ENCODE results near the gene TGFBRAP1. TPM values are rescaled to one million over a fixed set of nuclear protein-coding genes. Genes with fewer than 3 reads are reported as not detected.
"Not testable (repeated sequence)": the region's sequence is repeated elsewhere in the genome, so short reads cannot be mapped to it uniquely, and the experiment has no call there.

Gene TGFBRAP1
- total RNA-seq, 8 experiments from 2014 or later = 7.4 to 17.8 (median 11.5) TPM

- WGBS, 10 experiments = 62 to 100% (median 96%) methylated on average over 2 to 4 of the region's 4 CpGs
- Histone ChIP-seq H3K27ac (no peak overlapping the region), H3K4me1 (replicated peaks in 1 of 2) (peaks cover 13 to 15% of the 10 kb centered on the region in 2 donors), H3K4me3 (no peak overlapping the region)
- in situ Hi-C loops (cut with MboI; ENCODE audit: low pct_unique_long_range_greater_than_20kb in 2 of 9, low sequenced_read_pairs in 9 of 9, unreplicated experiment in 9 of 9) = no loop called here
- no peak for ATAC-seq (replicated peaks in 6 of 8)
These were observed 9.9 kb upstream of the TGFBRAP1 start for GRCh38 chr2:105339414-105339813.

- 0 to 17% (median 5%) methylated on average over 2 to 5 of the region's 5 CpGs; no CpG with 5 or more reads in 1 of the 10 experiments for WGBS, 10 experiments
- peak overlapping the region in 1 of 2 donors; percentile 100 for H3K27ac ChIP-seq
- in situ Hi-C loops (cut with MboI; ENCODE audit: low pct_unique_long_range_greater_than_20kb in 2 of 9, low sequenced_read_pairs in 9 of 9, unreplicated experiment in 9 of 9) = no loop called here
- peak overlapping the region; percentile 61 to 91 (median 73) for H3K4me3 ChIP-seq
- peaks cover 13 to 15% of the 10 kb centered on the region in 2 donors for H3K4me1 ChIP-seq (replicated peaks in 1 of 2)
- peak in 3 of 8 experiments; percentile 5 to 10 (median 9) for ATAC-seq (replicated peaks in 6 of 8)
These were observed 8.5 kb upstream of the TGFBRAP1 start for GRCh38 chr2:105338020-105338385.

GRCh38 chr2:105337122-105338019, 7.8 kb upstream of the TGFBRAP1 start, which contains the start of gene C2orf49:
C2orf49 (plus strand) TSS chr2:105337540; CDS start chr2:105337588, 48 bp downstream.
- peak; percentile 93 to 99 (median 97) for ATAC-seq (replicated peaks in 6 of 8)
- in situ Hi-C loops (cut with MboI; ENCODE audit: low pct_unique_long_range_greater_than_20kb in 2 of 9, low sequenced_read_pairs in 9 of 9, unreplicated experiment in 9 of 9) = no loop called here
- Histone ChIP-seq H3K4me1 (replicated peaks in 1 of 2) (peaks cover 13 to 15% of the 10 kb centered on the region in 2 donors), H3K4me3 (peak within 1 kb of the TSS; percentile 61 to 91 (median 73)), H3K27ac (peak within 1 kb of the TSS; percentile 99 to 100)
- 0 to 2% (median 0%) methylated on average over 4 to 30 of the region's 58 CpGs; no CpG with 5 or more reads in 2 of the 10 experiments for WGBS, 10 experiments

- WGBS, 10 experiments = 0 to 6% (median 0%) methylated on average over 1 to 7 of the region's 7 CpGs
- peak overlapping the region; percentile 61 to 91 (median 73) for H3K4me3 ChIP-seq
- peak overlapping the region; percentile 99 to 100 for H3K27ac ChIP-seq
- in situ Hi-C loops (cut with MboI; ENCODE audit: low pct_unique_long_range_greater_than_20kb in 2 of 9, low sequenced_read_pairs in 9 of 9, unreplicated experiment in 9 of 9) = no loop called here
- no peak for ATAC-seq (replicated peaks in 6 of 8)
- peaks cover 13 to 15% of the 10 kb centered on the region in 2 donors for H3K4me1 ChIP-seq (replicated peaks in 1 of 2)
These were observed 7.2 kb upstream of the TGFBRAP1 start for GRCh38 chr2:105336786-105337121.

DNA sequence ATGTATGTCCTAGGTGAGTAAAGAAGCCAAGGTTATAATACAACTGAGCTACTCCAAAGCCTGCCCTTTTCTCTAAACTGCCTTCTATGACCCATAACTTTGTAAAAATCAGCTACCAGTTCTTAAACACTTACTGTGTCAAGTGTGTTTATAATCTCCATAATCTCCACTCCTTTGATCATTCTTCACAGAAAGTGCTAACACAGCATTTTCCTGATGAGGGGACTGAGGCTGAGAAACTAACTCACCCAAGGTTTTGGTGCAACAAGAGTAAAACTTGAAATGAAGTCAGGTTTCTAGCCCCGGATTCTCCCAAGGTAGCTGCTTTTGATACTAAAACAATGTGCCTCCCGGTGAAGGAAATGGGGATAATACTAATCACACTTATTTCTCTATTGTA, 5.9 kb upstream of the TGFBRAP1 start:
- Histone ChIP-seq H3K4me3 (no peak overlapping the region), H3K4me1 (replicated peaks in 1 of 2) (peaks cover 18 to 19% of the 10 kb centered on the region in 2 donors), H3K27ac (no peak overlapping the region)
- ATAC-seq (replicated peaks in 6 of 8) = no peak
- in situ Hi-C loops (cut with MboI; ENCODE audit: low pct_unique_long_range_greater_than_20kb in 2 of 9, low sequenced_read_pairs in 9 of 9, unreplicated experiment in 9 of 9) = no loop called here
- WGBS, 10 experiments = 80 to 100% (median 94%) methylated on average over 1 to 2 of the region's 2 CpGs; no CpG with 5 or more reads in 5 of the 10 experiments

GRCh38 chr2:105334211-105334610, 4.7 kb upstream of the TGFBRAP1 start:
- in situ Hi-C loops (cut with MboI; ENCODE audit: low pct_unique_long_range_greater_than_20kb in 2 of 9, low sequenced_read_pairs in 9 of 9, unreplicated experiment in 9 of 9) = no loop called here
- WGBS, 10 experiments = 83 to 100% (median 100%) methylated on average over 1 to 4 of the region's 4 CpGs
- no peak for ATAC-seq (replicated peaks in 6 of 8)
- Histone ChIP-seq H3K4me1 (replicated peaks in 1 of 2) (peaks cover 20 to 24% of the 10 kb centered on the region in 2 donors), H3K27ac (no peak overlapping the region), H3K4me3 (no peak overlapping the region)

DNA sequence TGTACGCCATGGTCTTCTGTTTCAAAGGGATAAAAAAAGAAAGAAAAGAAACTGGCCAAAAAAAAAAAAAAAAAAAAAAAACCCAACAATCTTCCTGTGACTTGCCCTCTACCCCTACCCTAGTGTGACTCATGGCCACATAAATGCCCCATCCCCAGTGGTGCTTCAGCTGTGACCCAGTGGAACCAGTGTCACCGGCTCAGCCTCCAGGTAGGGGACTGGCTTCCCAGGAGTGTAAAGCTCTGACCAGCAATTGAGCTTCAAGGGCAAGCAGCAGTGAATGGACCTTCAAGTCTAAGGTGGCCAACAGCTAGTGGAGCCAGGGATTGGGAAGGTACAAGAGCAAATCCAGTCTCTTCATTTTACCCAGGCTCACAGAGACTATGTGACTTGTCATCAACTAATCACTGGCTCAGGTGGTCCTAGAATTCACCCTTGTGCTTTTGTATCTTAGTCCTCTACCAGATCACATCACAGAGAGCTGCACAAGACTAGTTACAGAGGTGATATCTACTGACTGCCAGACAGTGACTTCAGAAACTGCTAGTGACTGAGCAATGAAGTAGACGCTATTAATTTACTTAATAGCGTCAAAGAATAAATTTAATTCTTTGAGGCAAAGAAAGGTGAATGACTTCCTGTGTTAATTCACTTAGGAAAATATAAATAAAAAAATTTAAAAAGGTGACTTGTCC, 1.3 kb upstream of the TGFBRAP1 start:
- in situ Hi-C loops (cut with MboI; ENCODE audit: low pct_unique_long_range_greater_than_20kb in 2 of 9, low sequenced_read_pairs in 9 of 9, unreplicated experiment in 9 of 9) = no loop called here
- Histone ChIP-seq H3K4me3 (peak overlapping the region in 1 of 5 donors; percentile 91), H3K4me1 (replicated peaks in 1 of 2) (peaks cover 12% of the 10 kb centered on the region in 2 donors), H3K27ac (no peak overlapping the region)
- 79 to 100% (median 96%) methylated on average over 1 to 4 of the region's 4 CpGs for WGBS, 10 experiments
- ATAC-seq (replicated peaks in 6 of 8) = no peak

GRCh38 chr2:105329197-105329554, 359 bp downstream of the TGFBRAP1 start:
- peak; percentile 13 to 58 (median 50) for ATAC-seq (replicated peaks in 6 of 8)
- H3K4me1 ChIP-seq (replicated peaks in 1 of 2) = peaks cover 12% of the 10 kb centered on the region in 2 donors
- peak overlapping the region; percentile 87 to 94 for H3K27ac ChIP-seq
- 0% methylated on average over 2 of the region's 17 CpGs; no CpG with 5 or more reads in 9 of the 10 experiments for WGBS, 10 experiments
- H3K4me3 ChIP-seq = peak overlapping the region; percentile 52 to 97 (median 91)
- in situ Hi-C loops (cut with MboI; ENCODE audit: low pct_unique_long_range_greater_than_20kb in 2 of 9, low sequenced_read_pairs in 9 of 9, unreplicated experiment in 9 of 9) = no loop called here

GRCh38 chr2:105328281-105329196, 996 bp downstream of the TGFBRAP1 start:
- H3K27ac ChIP-seq = peak overlapping the region in 1 of 2 donors; percentile 94
- peak in 6 of 8 experiments; percentile 1 to 9 (median 4) for ATAC-seq (replicated peaks in 6 of 8)
- in situ Hi-C loops (cut with MboI; ENCODE audit: low pct_unique_long_range_greater_than_20kb in 2 of 9, low sequenced_read_pairs in 9 of 9, unreplicated experiment in 9 of 9) = no loop called here
- 0 to 100% (median 81%) methylated on average over 1 to 11 of the region's 16 CpGs for WGBS, 10 experiments
- H3K4me1 ChIP-seq (replicated peaks in 1 of 2) = peaks cover 12% of the 10 kb centered on the region in 2 donors
- H3K4me3 ChIP-seq = peak overlapping the region; percentile 52 to 97 (median 91)

- Histone ChIP-seq H3K27ac (no peak overlapping the region), H3K4me1 (replicated peaks in 1 of 2) (peaks cover 12% of the 10 kb centered on the region in 2 donors), H3K4me3 (no peak overlapping the region)
- 67 to 100% (median 100%) methylated on average over 1 to 2 of the region's 2 CpGs; no CpG with 5 or more reads in 3 of the 10 experiments for WGBS, 10 experiments
- no peak for ATAC-seq (replicated peaks in 6 of 8)
- in situ Hi-C loops (cut with MboI; ENCODE audit: low pct_unique_long_range_greater_than_20kb in 2 of 9, low sequenced_read_pairs in 9 of 9, unreplicated experiment in 9 of 9) = no loop called here
These were observed 1.8 kb downstream of the TGFBRAP1 start for GRCh38 chr2:105327690-105328089.

DNA sequence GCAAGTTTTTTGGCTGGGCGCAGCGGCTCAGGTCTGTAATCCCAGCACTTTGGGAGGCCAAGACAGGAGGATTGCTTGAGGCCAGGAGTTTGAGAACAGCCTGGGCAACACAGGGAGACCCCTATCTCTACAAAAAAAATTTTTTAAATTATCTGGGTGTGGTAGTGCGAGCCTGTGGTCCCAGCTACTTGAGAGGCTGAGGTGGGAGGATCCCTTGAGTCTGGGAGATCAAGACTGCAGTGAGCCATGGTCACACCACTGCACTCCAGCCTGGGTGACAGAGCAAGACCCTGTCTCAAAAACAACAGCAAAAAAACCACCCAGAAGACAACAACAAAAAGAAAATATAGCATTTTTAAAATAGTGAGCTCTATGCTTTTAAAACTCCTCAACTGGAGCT, 2.3 kb downstream of the TGFBRAP1 start:
- peaks cover 12% of the 10 kb centered on the region in 2 donors for H3K4me1 ChIP-seq (replicated peaks in 1 of 2)
- WGBS, 10 experiments = 60 to 100% (median 95%) methylated on average over 1 to 3 of the region's 3 CpGs; no CpG with 5 or more reads in 2 of the 10 experiments
- ATAC-seq (replicated peaks in 6 of 8); H3K4me3 ChIP-seq; H3K27ac ChIP-seq; in situ Hi-C loops (cut with MboI; ENCODE audit: low pct_unique_long_range_greater_than_20kb in 2 of 9, low sequenced_read_pairs in 9 of 9, unreplicated experiment in 9 of 9): not testable (repeated sequence)

GRCh38 chr2:105325389-105325963, 4.1 kb downstream of the TGFBRAP1 start:
- Histone ChIP-seq H3K4me1 (replicated peaks in 1 of 2) (peaks cover 7% of the 10 kb centered on the region in 2 donors), H3K4me3 (no peak overlapping the region), H3K27ac (no peak overlapping the region)
- in situ Hi-C loops (cut with MboI; ENCODE audit: low pct_unique_long_range_greater_than_20kb in 2 of 9, low sequenced_read_pairs in 9 of 9, unreplicated experiment in 9 of 9) = no loop called here
- 47 to 100% (median 82%) methylated on average over 1 to 3 of the region's 3 CpGs for WGBS, 10 experiments
- ATAC-seq (replicated peaks in 6 of 8) = no peak

Measured in motor neuron (in vitro differentiated cells).